Naive thymus-derived CD8-positive, alpha-beta T cell (primary cell): ENCODE results near the gene PARD3B. TPM values are rescaled to one million over a fixed set of nuclear protein-coding genes. Genes with fewer than 3 reads are reported as not detected.

Experiments used
- ATAC-seq, 2 donors: fragments of 150-1000 bp; cut with Tn5 transposase in 1 of 2; sonication (Bioruptor Pico), chemical (Tn5 transposase) in 1 of 2; 1 replicate in 1 of 2; 2 replicates in 1 of 2; pipeline ENCODE4 v1.10.0; 2021; ENCODE audit warnings: mild to moderate bottlenecking in 2 of 2, moderate library complexity in 2 of 2
- POLR2A ChIA-PET: fragments of 350-600 bp; sonication (Branson Sonifier 250); formaldehyde crosslinking; loops from one replicate; lab custom pipeline; 2021; ENCODE audit warnings: antibody characterized with exemption; lab: Charles Lee
- DNase-seq, 10 donors: peaks; one replicate each; pipeline versions ENCODE4 v3.0.0 to v3.0.0-alpha.2; 2020 to 2022
- H3K27ac Mint-ChIP-seq, 10 donors: one replicate each; pipeline ENCODE4 v1.8.0; 2020 to 2022; ENCODE audit warnings: mild to moderate bottlenecking in 10 of 10, mixed read lengths in 10 of 10, moderate library complexity in 4 of 10, inconsistent platforms in 1 of 10
- H3K27me3 Mint-ChIP-seq, 5 donors: one replicate each; pipeline ENCODE4 v1.8.0; 2021 to 2022; ENCODE audit warnings: mixed read lengths in 5 of 5
- H3K36me3 Mint-ChIP-seq, 3 donors: one replicate each; pipeline ENCODE4 v1.8.0; 2020 to 2022; ENCODE audit warnings: mixed read lengths in 3 of 3, mild to moderate bottlenecking in 2 of 3, inconsistent platforms in 1 of 3
- H3K4me1 Mint-ChIP-seq, 4 donors: one replicate each; pipeline ENCODE4 v1.8.0; 2021 to 2022; ENCODE audit warnings: mixed read lengths in 4 of 4
- H3K4me3 Mint-ChIP-seq, 10 donors: one replicate each; pipeline ENCODE4 v1.8.0; 2020 to 2022; ENCODE audit warnings: mild to moderate bottlenecking in 10 of 10, mixed read lengths in 10 of 10, moderate library complexity in 6 of 10, inconsistent platforms in 1 of 10
- H3K9me3 Mint-ChIP-seq, 9 donors: one replicate each; pipeline ENCODE4 v1.8.0; 2020 to 2022; ENCODE audit warnings: mixed read lengths in 9 of 9, mild to moderate bottlenecking in 3 of 9, inconsistent platforms in 1 of 9, moderate library complexity in 1 of 9
- polyA plus RNA-seq, 3 donors: library from polyadenylated mRNA; unstranded; fragments of 300-500 nt; fragmentation: Illumina TruSeq; gene quantifications; one replicate each; pipeline ENCODE4 v1.2.3, GENCODE V29; 2021
- total RNA-seq, 8 experiments: library from RNA in 2 of 8; stranded (reverse) in 2 of 8; gene quantifications; one replicate each; pipeline ENCODE4 v1.2.3 and lab custom pipeline; 2021 to 2026

The PARD3B gene
- total and polyA plus RNA-seq, 5 experiments from 2014 or later = 0.22 to 3.8 (median 1.3) TPM; not detected in 1

DNA sequence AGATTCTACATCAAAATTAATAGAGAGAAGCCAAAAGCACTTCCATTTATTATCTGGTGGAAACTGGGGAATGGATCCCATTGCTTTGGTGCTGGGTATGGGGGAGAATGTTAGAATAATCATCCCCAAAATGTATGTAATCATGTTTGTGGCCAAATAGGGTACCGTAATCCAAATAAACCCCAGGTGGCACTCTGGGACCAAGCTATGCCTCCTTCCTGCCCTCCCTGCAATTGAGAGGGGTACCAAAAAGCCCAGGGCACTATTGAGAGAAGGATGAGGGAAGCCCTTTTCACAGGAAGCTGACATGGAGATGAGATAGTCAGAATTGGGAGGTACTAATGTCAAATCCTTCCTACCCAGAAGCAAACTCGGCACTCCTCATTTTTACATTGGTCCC lies 1051.3 kb downstream of the PARD3B start:
- no peak for ATAC-seq
- Mint-ChIP-seq H3K9me3 (peaks cover 0 to 14% (median 5%) of the 10 kb centered on the region in 9 donors), H3K4me1 (no peaks in the 10 kb centered on the region)

GRCh38 chr2:205605638-205606304 lies 1060.5 kb downstream of the PARD3B start:
- peaks cover 0 to 33% (median 17%) of the 10 kb centered on the region in 3 donors for H3K36me3 Mint-ChIP-seq
- H3K4me1 Mint-ChIP-seq = peaks cover 0 to 4% (median 0%) of the 10 kb centered on the region in 4 donors
- ATAC-seq = no peak
- no peak overlapping the region for H3K4me3 Mint-ChIP-seq
- peaks cover 16 to 51% (median 24%) of the 10 kb centered on the region in 5 donors for H3K27me3 Mint-ChIP-seq
- peaks cover 14 to 45% (median 25%) of the 10 kb centered on the region in 9 donors for H3K9me3 Mint-ChIP-seq
- H3K27ac Mint-ChIP-seq = no peak overlapping the region
- no peak for DNase-seq
- POLR2A ChIA-PET = no interaction called here

More for the DNA sequence above, 1051.3 kb downstream of the PARD3B start:
- Mint-ChIP-seq H3K27me3 (no peaks in the 10 kb centered on the region), H3K36me3 (peaks cover 0 to 3% (median 0%) of the 10 kb centered on the region in 3 donors), H3K27ac (no peak overlapping the region), H3K4me3 (no peak overlapping the region)
- DNase-seq = no peak
- POLR2A ChIA-PET = no interaction called here

DNA sequence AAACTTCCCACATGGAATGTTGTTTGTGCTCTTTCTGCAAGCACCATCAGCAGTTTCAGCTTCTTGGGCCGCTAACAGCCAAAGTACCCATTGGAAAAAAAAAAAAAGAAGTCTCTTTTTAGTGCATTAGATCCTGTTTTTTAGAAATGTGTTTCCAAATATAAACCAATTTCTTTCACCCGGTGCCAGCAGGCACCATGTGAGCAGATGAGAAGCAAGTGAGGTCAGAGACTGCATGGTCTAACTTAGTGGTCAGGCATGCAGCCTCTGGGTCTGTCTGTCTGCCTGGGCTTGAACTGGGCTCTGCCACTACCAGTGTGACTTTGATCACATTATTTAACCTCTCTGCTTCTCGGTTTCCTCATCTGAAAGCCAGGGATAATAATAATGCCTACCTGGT lies 1061.9 kb downstream of the PARD3B start:
- Mint-ChIP-seq H3K36me3 (peaks cover 0 to 33% (median 14%) of the 10 kb centered on the region in 3 donors), H3K4me1 (peaks cover 0 to 6% (median 0%) of the 10 kb centered on the region in 4 donors), H3K27ac (no peak overlapping the region), H3K27me3 (peaks cover 16 to 55% (median 25%) of the 10 kb centered on the region in 5 donors), H3K4me3 (no peak overlapping the region), H3K9me3 (peaks cover 12 to 35% (median 22%) of the 10 kb centered on the region in 9 donors)
- POLR2A ChIA-PET = no interaction called here
- ATAC-seq = no peak
- no peak for DNase-seq

DNA sequence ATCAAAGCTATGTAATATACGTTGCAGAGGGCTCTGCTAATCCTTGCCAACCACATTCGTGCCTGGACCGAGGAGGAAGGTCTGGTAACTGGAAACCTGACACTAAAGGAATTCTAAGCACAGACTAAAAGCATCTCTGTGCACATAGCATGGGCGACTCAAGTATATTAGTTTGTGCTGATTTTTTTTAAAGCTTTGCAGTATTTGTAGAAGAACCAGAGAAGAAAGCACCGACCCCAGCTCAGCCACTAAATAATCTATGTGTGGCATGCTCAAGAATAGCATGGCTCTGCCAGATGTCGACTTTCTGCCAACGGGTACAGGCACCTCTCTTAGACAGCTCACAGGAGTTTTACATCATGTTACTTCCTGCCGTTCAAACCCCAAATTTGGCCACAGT lies 1063.8 kb downstream of the PARD3B start:
- ATAC-seq (no peak), DNase-seq (no peak)
- H3K4me1 Mint-ChIP-seq = peaks cover 15 to 19% (median 16%) of the 10 kb centered on the region in 4 donors
- H3K27ac Mint-ChIP-seq = no peak overlapping the region
- peaks cover 0 to 19% (median 6%) of the 10 kb centered on the region in 3 donors for H3K36me3 Mint-ChIP-seq
- peaks cover 16 to 55% (median 25%) of the 10 kb centered on the region in 5 donors for H3K27me3 Mint-ChIP-seq
- H3K9me3 Mint-ChIP-seq = peaks cover 5 to 18% (median 10%) of the 10 kb centered on the region in 9 donors
- H3K4me3 Mint-ChIP-seq = no peak overlapping the region
- POLR2A ChIA-PET = no interaction called here

DNA sequence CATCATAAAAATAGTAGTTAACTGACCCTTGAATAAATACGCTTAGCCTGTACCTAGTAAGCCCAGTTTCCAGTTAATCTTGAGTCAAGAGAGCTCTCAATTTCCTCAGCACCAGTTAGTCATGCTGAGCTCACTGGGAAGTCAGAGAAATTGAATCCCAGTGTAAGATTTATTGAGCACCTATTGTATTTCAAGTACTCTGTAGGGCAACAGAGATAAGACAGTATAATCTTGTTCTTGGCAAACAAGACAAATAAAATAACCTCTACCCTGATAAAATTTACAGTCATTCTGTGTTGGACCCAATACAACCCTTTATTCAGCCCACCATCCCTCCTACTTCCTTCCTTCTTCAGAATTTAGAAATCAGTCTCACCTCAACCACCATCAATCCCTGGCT lies 1065.2 kb downstream of the PARD3B start:
- H3K9me3 Mint-ChIP-seq = peaks cover 0 to 5% (median 1%) of the 10 kb centered on the region in 9 donors
- H3K4me3 Mint-ChIP-seq = peak overlapping the region in 1 of 10 donors; percentile 12
- peaks cover 0 to 6% (median 3%) of the 10 kb centered on the region in 3 donors for H3K36me3 Mint-ChIP-seq
- H3K27me3 Mint-ChIP-seq = peaks cover 9 to 48% (median 21%) of the 10 kb centered on the region in 5 donors
- H3K27ac Mint-ChIP-seq = no peak overlapping the region
- POLR2A ChIA-PET = no interaction called here
- ATAC-seq = no peak
- peaks cover 14 to 22% (median 18%) of the 10 kb centered on the region in 4 donors for H3K4me1 Mint-ChIP-seq
- DNase-seq = no peak

DNA sequence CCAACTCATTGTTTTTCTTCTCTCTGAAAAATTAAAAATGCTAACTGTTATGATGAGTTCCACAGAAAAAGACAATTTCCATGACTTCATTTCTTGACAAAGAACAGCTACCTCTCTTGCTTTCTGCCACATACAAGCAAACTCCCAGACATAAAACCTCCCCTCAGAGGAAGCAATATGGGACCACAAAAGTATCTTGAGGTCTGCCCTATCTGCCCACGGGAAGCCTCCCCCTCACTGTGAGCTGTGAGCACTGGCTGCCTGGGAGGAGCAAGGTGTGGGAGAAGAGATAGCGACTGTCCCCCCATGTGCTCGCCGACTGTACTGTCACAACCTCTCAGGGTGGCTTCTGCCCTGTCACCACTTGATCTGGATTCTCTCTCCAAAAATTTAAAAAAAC lies 1067.4 kb downstream of the PARD3B start:
- peaks cover 14 to 22% (median 18%) of the 10 kb centered on the region in 4 donors for H3K4me1 Mint-ChIP-seq
- peak; percentile 82 for ATAC-seq
- no peak overlapping the region for H3K27ac Mint-ChIP-seq
- peaks cover 0 to 2% (median 0%) of the 10 kb centered on the region in 9 donors for H3K9me3 Mint-ChIP-seq
- no peaks in the 10 kb centered on the region for H3K36me3 Mint-ChIP-seq
- POLR2A ChIA-PET = no interaction called here
- peak in 5 of 10 donors; percentile 4 to 26 (median 10) for DNase-seq
- peaks cover 9 to 36% (median 16%) of the 10 kb centered on the region in 5 donors for H3K27me3 Mint-ChIP-seq
- peak overlapping the region in 8 of 10 donors; percentile 10 to 65 (median 44) for H3K4me3 Mint-ChIP-seq

GRCh38 chr2:205613970-205614559 lies 1068.8 kb downstream of the PARD3B start:
- Mint-ChIP-seq H3K9me3 (no peaks in the 10 kb centered on the region), H3K36me3 (no peaks in the 10 kb centered on the region), H3K27me3 (peaks cover 5 to 21% (median 8%) of the 10 kb centered on the region in 5 donors), H3K4me3 (peak overlapping the region in 1 of 10 donors; percentile 24), H3K27ac (peak overlapping the region in 1 of 10 donors; percentile 32), H3K4me1 (peaks cover 14 to 22% (median 18%) of the 10 kb centered on the region in 4 donors)
- no peak for DNase-seq
- no peak for ATAC-seq
- POLR2A ChIA-PET = no interaction called here

DNA sequence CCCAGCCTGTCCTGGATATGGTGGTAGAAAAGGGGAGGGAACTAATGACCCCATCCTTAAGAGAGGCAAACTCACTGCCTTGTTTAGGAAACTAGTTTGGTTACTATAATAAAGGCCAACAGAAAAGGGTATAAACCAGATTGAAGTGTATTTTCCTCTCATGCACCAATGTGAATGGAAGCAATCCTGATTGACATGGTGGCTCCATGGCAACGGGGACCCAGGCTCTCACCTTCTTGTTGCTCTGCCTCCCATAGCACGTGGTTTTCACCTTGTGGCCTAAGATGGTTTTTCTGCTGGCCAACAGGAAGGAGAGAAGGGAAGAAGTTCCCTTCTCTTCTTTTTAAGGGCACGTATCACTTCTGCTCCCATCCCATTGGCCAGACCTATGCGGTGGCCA lies 1069.7 kb downstream of the PARD3B start:
- ATAC-seq (no peak), DNase-seq (no peak)
- POLR2A ChIA-PET = no interaction called here
- Mint-ChIP-seq H3K4me1 (peaks cover 16 to 27% (median 19%) of the 10 kb centered on the region in 4 donors), H3K36me3 (no peaks in the 10 kb centered on the region), H3K27me3 (peaks cover 0 to 12% (median 4%) of the 10 kb centered on the region in 5 donors), H3K27ac (no peak overlapping the region), H3K4me3 (no peak overlapping the region), H3K9me3 (no peaks in the 10 kb centered on the region)

DNA sequence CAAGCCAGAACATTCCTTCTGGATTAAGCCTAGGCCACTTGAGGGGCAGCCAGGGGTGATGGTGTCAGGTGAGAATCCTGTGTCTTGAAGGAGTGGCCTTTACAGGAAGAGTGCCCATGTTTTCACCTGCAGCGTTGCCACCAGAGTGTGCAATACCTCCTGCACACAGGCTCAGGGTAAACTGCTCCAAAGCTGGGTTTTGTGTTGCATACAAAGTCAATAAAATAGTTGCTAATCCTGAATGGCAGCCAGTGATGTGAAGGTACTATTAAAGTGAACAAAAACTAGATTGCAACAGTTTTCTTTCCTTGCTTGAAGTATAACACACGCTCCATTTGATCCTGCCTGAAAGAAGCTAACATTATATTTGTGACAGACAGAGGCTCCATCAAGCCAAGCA lies 1072.6 kb downstream of the PARD3B start:
- POLR2A ChIA-PET = no interaction called here
- no peak for ATAC-seq
- no peaks in the 10 kb centered on the region for H3K27me3 Mint-ChIP-seq

DNA sequence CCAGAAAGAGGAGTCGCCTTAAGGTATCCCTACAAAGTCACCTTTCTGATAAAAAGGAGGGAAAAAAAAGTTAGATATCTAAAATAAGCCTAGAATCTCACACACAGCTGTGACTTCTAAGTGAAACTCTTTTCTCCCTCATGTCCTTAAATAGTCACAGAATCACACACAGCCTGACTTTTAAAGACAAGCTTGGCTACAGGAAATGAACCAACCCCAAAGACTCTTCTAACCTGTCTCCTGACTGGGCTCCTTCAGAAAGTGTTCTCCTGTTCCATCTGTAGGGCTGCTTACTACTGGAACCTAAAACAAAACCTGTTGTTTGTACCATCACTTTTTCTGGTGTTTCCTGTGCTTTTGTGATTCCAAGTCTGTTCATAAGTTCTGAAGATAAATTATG lies 1074.3 kb downstream of the PARD3B start:
- ATAC-seq = no peak
- no peak overlapping the region for H3K4me3 Mint-ChIP-seq
- POLR2A ChIA-PET = no interaction called here

More for the DNA sequence above, 1072.6 kb downstream of the PARD3B start:
- H3K27ac Mint-ChIP-seq = no peak overlapping the region
- H3K4me1 Mint-ChIP-seq = peaks cover 7 to 20% (median 14%) of the 10 kb centered on the region in 4 donors
- no peak overlapping the region for H3K4me3 Mint-ChIP-seq
- peaks cover 0 to 3% (median 0%) of the 10 kb centered on the region in 3 donors for H3K36me3 Mint-ChIP-seq
- no peak for DNase-seq
- H3K9me3 Mint-ChIP-seq = no peaks in the 10 kb centered on the region

DNA sequence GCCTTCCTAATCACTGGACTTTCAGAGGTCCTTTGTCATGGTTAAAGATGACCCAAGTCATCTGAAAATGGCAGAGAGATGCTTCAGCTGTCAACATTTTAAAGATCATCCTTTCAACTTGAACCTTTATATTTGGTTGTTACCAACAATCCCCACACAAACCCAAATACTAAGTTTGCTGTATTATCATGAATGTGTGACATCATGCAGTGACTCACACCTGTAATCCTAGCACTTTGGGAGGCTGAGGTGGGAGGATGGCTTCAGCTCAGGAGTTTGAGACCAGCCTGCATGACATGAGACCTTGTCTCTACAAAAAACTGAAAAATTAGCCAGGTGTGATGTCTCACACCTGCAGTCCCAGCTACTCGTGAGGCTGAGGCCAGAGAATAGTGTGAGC lies 1081.8 kb downstream of the PARD3B start:
- Mint-ChIP-seq H3K36me3 (no peaks in the 10 kb centered on the region), H3K27ac (no peak overlapping the region), H3K9me3 (no peaks in the 10 kb centered on the region), H3K4me1 (no peaks in the 10 kb centered on the region), H3K27me3 (no peaks in the 10 kb centered on the region), H3K4me3 (no peak overlapping the region)
- DNase-seq = no peak
- POLR2A ChIA-PET = no interaction called here
- no peak for ATAC-seq

More for the DNA sequence above, 1074.3 kb downstream of the PARD3B start:
- Mint-ChIP-seq H3K9me3 (no peaks in the 10 kb centered on the region), H3K27me3 (no peaks in the 10 kb centered on the region), H3K27ac (no peak overlapping the region), H3K36me3 (peaks cover 0 to 3% (median 0%) of the 10 kb centered on the region in 3 donors), H3K4me1 (peaks cover 0 to 5% (median 2%) of the 10 kb centered on the region in 4 donors)
- no peak for DNase-seq

- Mint-ChIP-seq H3K4me3 (no peak overlapping the region), H3K27ac (no peak overlapping the region), H3K9me3 (no peaks in the 10 kb centered on the region), H3K36me3 (no peaks in the 10 kb centered on the region), H3K27me3 (no peaks in the 10 kb centered on the region), H3K4me1 (no peaks in the 10 kb centered on the region)
- ATAC-seq (no peak), DNase-seq (no peak)
- POLR2A ChIA-PET = no interaction called here
Measured at GRCh38 chr2:205628422-205628821, 1083.1 kb downstream of the PARD3B start.
